NCI-H1436 treated with DMSO at 0.1 percent for 48 hours (cell line): ENCODE data around the gene UGCG.
"Not testable (repeated sequence)": the region's sequence is repeated elsewhere in the genome, so short reads cannot be mapped to it uniquely, and the experiment has no call there.

Experiments used
- DNase-seq: peaks from one replicate; lab custom pipeline; 2025; lab: John Stamatoyannopoulos, UW

UGCG gene

DNA sequence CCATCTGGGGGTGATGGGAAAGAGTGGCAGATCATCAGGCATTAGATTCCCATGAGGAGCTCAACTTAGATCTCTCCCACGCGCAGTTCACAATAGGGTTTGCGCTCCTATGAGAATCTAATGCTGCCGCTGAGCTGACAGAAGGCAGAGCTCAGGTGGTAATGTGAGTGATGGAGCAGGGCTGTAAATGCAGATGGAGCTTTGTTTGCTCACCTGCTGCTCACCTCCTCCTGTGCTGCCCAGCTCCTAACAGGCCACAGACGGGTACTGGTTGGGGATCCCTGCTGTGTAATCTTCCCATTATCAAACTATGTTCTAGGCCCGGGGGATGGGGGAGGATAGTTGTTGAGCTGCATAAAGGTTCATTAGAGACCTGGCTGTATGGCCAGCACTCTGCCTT lies 58.4 kb downstream of the UGCG start:
- DNase-seq: peak; percentile 74

DNA sequence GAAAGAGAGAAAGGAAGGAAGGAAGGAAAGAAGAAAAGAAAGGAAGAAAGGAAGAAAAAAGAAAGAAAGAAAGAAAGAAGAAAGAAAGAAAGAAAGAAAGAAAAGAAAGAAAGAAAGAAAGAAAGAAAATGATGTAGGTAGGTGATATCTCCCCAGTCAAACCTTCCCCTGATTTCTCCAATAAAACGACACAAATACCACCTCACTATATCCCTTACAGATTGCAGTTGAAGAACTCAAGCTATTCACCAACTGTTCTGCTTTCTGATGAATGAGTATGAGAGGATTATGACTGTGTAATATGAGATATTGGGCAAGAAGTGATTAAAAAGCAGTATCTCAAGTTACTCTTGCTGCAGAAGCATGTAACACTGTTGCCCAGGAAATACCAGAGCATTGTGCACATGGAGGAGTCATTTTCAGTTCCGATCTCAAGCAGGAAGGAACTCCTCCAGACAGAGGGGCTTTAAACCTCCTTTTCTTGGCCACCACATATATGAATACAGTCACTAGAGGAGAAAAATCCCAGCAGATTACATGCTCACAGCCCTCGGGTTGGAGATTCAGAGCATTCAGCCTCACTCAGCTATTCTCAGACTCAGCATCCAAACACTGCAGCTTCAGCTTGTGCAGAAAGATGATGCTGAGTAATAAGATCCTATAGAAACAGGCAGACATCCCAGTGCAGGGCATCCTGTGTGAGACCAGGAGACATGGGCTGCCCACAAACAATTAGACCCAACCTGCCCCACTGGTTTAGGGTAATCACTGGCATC lies 61.4 kb downstream of the UGCG start:
- no peak for DNase-seq

- DNase-seq: no peak
Observed at GRCh38 chr9:111959468-111960359, 63.1 kb downstream of the UGCG start.

- DNase-seq: not testable (repeated sequence)
Observed at GRCh38 chr9:111960485-111960884, 63.9 kb downstream of the UGCG start.

GRCh38 chr9:111961009-111961408 lies 64.4 kb downstream of the UGCG start:
- DNase-seq: no peak

GRCh38 chr9:111961575-111961974 lies 65.0 kb downstream of the UGCG start:
- peak; percentile 70 for DNase-seq

- DNase-seq: no peak
Observed at GRCh38 chr9:111962021-111962420, 65.4 kb downstream of the UGCG start.

DNA sequence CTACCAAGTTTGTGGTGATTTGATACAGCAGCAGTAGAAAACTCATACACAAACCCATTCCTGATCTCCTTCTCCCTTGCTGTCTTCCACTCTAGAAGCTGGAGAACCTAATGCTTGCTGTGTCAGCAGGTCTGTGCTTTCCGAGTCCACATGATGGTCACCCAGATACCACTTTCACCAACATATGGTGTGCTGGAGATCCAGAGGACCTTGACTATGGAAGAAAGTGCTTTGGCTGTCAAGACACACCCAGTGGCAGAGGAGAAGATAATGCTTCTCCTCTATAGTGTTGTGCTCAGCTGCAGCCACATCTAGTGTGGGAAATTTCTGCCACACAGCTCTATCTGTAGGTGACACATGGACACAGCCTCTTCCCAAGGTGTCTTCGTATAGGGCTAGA lies 67.4 kb downstream of the UGCG start:
- DNase-seq: no peak

GRCh38 chr9:111965566-111966019 lies 69.0 kb downstream of the UGCG start:
- no peak for DNase-seq

DNA sequence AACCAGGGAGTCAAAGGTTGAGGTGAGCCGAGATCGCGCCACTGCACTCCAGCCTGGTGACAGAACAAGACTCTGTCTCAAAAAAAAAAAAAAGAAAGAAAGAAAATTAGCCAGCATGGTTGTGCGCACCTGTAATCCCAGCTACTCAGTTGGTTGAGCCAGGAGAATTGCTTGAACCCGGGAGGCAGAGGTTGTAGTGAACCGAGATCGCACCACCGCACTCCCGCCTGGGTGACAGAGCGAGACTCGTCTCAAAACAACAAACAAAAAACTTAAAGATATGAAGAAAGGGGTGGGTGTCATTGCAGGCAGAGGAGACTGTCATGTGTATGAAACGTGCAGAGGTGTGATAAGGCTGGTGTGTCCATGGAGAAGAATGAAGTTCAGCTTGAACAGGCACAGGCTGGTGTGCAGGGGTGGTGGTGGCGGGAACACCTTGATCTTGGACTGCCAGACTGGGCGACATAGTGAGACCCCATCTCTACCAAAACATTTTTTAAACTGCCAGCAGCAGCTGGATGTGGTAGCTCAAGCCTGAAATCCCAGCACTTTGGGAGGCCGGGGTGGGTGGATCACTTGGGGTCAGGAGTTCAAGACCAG lies 69.6 kb downstream of the UGCG start:
- no peak for DNase-seq

DNA sequence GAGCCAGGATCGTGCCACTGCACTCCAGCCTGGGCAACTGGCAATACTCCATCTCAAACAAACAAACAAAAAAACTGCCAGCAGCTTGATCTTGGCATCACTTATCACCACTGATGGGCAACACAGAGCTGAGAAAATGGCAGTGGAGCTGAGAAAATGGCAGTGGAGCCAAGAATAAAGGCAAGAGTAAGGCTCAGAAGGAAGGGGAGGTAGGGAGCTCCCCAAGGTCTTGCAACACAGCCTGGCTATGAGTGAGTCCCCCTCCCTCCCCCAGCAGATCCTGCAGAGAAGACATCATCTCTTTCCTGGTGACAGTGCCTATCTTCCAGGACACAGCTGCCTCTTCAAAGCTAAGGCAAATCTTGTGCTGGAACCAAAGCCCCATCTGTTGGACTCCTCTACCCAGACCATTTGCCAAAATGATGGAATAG lies 70.3 kb downstream of the UGCG start:
- DNase-seq: no peak

GRCh38 chr9:111967621-111968020 lies 71.0 kb downstream of the UGCG start:
- DNase-seq: no peak

GRCh38 chr9:111969061-111969460 lies 72.4 kb downstream of the UGCG start:
- no peak for DNase-seq

DNA sequence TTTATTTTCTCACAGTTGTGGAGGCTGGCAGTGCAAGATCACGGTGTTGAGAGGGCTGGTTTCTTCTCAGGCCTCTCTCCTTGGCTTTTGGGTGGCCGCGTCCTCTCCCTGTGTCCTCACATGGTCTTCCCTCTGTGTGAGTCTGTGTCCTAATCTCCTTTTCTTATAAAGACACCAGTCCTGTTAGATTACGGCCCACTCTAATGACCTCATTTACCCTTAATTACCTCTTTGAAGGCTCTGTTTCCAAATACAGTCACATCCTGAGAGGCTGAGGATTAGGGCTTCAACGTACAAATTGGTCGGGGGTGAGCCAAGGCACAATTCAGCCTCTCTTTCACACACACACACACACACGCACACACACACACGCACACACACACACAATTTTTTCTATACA lies 73.0 kb downstream of the UGCG start:
- DNase-seq: no peak

GRCh38 chr9:111970827-111971226 lies 74.2 kb downstream of the UGCG start:
- DNase-seq: no peak

DNA sequence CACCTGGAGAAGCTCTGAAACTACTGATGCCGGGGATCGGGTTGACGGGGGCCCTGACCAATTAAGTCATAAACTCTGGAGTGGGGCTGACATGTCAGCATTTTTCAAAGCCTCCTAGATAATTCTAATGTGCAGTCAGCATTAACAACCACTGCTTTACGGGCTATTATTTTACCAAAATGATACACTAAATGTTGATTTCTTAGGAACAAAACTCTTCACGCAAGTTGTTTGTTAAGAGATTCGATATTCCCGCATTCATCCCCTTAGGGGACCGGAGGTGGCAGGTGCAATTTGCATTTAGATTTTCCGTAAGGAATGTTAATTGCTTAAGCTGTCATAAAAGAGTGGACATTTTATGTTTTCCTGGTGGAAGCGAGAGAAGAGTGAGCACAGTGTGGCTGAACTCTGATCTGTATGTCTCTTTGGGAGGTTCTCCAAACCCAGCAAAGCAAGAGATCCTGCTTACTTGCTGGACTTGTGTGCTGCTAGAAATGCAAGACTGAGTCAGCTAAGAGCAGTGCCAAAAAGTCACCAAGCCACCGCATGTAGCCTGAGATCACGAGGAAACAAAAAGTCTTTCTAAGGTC lies 77.6 kb downstream of the UGCG start:
- peak; percentile 9 for DNase-seq

DNA sequence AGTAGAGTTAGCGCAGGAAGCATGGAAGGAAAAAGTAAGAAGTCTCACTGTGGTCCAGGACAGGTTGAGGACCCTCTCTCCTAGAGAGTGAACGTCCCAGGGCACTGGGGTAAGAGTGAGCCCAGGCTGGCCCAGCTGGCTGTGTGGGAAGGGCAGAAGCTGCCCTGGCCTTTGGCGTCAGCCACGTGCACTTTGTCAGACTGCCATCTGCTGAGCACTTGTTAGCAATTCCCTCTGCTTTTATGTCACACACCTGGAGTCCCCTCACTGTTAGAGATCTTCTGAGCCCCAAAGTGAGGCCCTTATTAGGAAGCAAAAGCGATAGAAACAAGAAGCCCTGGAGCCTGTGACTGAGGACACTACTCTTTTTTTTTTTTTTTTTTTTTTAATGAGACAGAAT lies 79.1 kb downstream of the UGCG start:
- peak; percentile 27 for DNase-seq

- no peak for DNase-seq
Observed at GRCh38 chr9:111978616-111979015, 82.0 kb downstream of the UGCG start.

DNA sequence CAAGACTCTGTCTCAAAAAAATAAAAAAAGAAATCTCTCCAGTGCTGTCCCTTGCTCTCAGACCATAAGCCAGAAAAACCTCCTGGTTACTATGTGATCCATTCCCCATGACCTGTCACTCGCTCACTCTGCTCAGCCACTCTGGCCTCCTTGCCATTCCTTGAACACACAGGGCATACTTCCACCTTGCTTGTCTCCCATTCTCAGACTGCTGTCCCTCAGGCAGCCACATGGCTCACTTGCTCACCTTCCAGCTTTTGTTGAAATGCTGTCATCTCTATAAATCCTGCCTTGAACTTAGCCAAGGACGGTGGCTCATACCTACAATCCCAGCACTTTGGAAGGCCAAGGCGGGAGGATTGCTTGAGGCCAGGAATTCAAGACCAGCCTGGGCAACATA lies 82.9 kb downstream of the UGCG start:
- no peak for DNase-seq

- DNase-seq: no peak
Observed at GRCh38 chr9:111980398-111980797, 83.8 kb downstream of the UGCG start.

DNA sequence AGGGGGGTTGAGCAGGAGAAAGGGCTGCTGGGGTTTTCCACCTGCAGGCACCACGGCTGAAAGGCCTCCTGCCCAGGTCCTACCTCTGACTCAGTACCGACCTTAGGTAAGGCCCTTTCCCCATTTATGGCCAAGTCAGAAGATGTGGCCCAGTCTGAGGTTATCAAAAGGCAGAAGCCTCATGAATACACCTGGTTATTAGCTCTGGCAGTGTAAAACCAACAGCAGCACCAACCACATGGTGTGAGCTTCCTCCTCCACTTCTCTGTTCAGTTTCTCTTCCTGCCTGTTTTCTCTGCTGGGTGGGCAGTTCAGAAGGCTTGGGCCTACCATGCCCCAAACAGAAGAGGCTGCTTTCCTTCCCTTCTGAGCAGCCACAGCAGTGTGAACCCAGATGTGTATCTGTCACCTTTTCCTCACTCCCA lies 86.9 kb downstream of the UGCG start:
- DNase-seq: no peak

- no peak for DNase-seq
Observed at GRCh38 chr9:111984086-111984802, 87.6 kb downstream of the UGCG start.
